WTC11 (cell line): ENCODE data around the gene PSEN2. TPM values are rescaled to one million over a fixed set of nuclear protein-coding genes. Genes with fewer than 3 reads are reported as not detected.

Experiments used
- ATAC-seq: fragments of 200-7000 bp; cut with Tn5 transposase; 2 replicates; pipeline ENCODE4 v1.10.0; 2021; ENCODE audit warnings: mild to moderate bottlenecking, moderate library complexity
- CTCF ChIA-PET: fragments of 300-600 bp; sonication (Branson Sonifier 250); formaldehyde crosslinking; loops from one replicate; lab custom pipeline; 2021; ENCODE audit warnings: antibody characterized with exemption; lab: Charles Lee
- POLR2A ChIA-PET: fragments of 350-600 bp; sonication (Branson Sonifier 250); formaldehyde crosslinking; loops from one replicate; lab custom pipeline; 2021; ENCODE audit warnings: antibody characterized with exemption; lab: Charles Lee
- DNase-seq: peaks from one replicate; pipeline ENCODE4 v3.0.0; 2021; ENCODE audit warnings: low spot score
- H3K27ac Mint-ChIP-seq: 2 replicates; pipeline ENCODE4 v1.8.0; 2021; ENCODE audit warnings: mixed read lengths
- H3K27me3 Mint-ChIP-seq: 2 replicates; pipeline ENCODE4 v1.8.0; 2021; ENCODE audit warnings: low read depth, mild to moderate bottlenecking, moderate library complexity, mixed read lengths
- H3K36me3 Mint-ChIP-seq: 2 replicates; pipeline ENCODE4 v1.8.0; 2021; ENCODE audit warnings: mixed read lengths
- H3K4me1 Mint-ChIP-seq: 2 replicates; pipeline ENCODE4 v1.8.0; 2022; ENCODE audit warnings: mixed read lengths
- H3K4me3 Mint-ChIP-seq: 2 replicates; pipeline ENCODE4 v1.8.0; 2021; ENCODE audit warnings: mild to moderate bottlenecking, moderate library complexity, mixed read lengths
- H3K9me3 Mint-ChIP-seq: 2 replicates; pipeline ENCODE4 v1.8.0; 2021; ENCODE audit warnings: mixed read lengths
- AFF4 ChIP-seq: sonication (generic); formaldehyde crosslinking; IDR thresholded peaks from 2 replicates; pipeline ENCODE4 v1.8.1; 2023; ENCODE audit warnings: mild to moderate bottlenecking, missing genetic modification reagents, borderline replicate concordance
- ATF2 ChIP-seq: sonication (generic); formaldehyde crosslinking; IDR thresholded peaks from 2 replicates; pipeline ENCODE4 v1.8.1; 2022; ENCODE audit warnings: low read depth, missing genetic modification reagents, borderline replicate concordance
- E2F4 ChIP-seq: sonication (generic); formaldehyde crosslinking; IDR thresholded peaks from 2 replicates; pipeline ENCODE4 v1.8.1; 2022; ENCODE audit warnings: low read depth, mild to moderate bottlenecking, moderate library complexity, missing genetic modification reagents, borderline replicate concordance
- IRF1 ChIP-seq: sonication (generic); formaldehyde crosslinking; IDR thresholded peaks from 2 replicates; pipeline ENCODE4 v1.8.0; 2023; ENCODE audit warnings: missing genetic modification reagents
- JUN ChIP-seq: sonication (generic); formaldehyde crosslinking; IDR thresholded peaks from 2 replicates; pipeline ENCODE4 v1.8.0; 2023; ENCODE audit warnings: mild to moderate bottlenecking, missing genetic modification reagents
- MAX ChIP-seq: sonication (generic); formaldehyde crosslinking; IDR thresholded peaks from 2 replicates; pipeline ENCODE4 v1.8.0; 2022; ENCODE audit warnings: mild to moderate bottlenecking, missing genetic modification reagents
- NR2C2 ChIP-seq: sonication (generic); formaldehyde crosslinking; IDR thresholded peaks from 2 replicates; pipeline ENCODE4 v1.8.0; 2022; ENCODE audit warnings: mild to moderate bottlenecking, missing genetic modification reagents
- OVOL2 ChIP-seq: fragments of 250-450 bp; sonication (Bioruptor Pico); IDR thresholded peaks from 2 replicates; pipeline ENCODE4 v1.9.0; 2021; ENCODE audit warnings: mild to moderate bottlenecking, borderline replicate concordance
- TCF7 ChIP-seq: sonication (generic); formaldehyde crosslinking; IDR thresholded peaks from 2 replicates; pipeline ENCODE4 v1.8.0; 2022; ENCODE audit warnings: mild to moderate bottlenecking, low read depth, missing genetic modification reagents, moderate library complexity
- TEAD4 ChIP-seq: sonication (generic); formaldehyde crosslinking; IDR thresholded peaks from 2 replicates; pipeline ENCODE4 v1.8.0; 2022; ENCODE audit warnings: mild to moderate bottlenecking, missing genetic modification reagents
- ZNF317 ChIP-seq: sonication (generic); formaldehyde crosslinking; IDR thresholded peaks from 2 replicates; pipeline ENCODE4 v1.8.1; 2023; ENCODE audit warnings: low read depth, mild to moderate bottlenecking, moderate library complexity, missing genetic modification reagents, borderline replicate concordance
- total RNA-seq: library from RNA; stranded (reverse); gene quantifications from 3 replicates; pipeline ENCODE4 v1.2.3, GENCODE V29; 2021

PSEN2 gene
- total RNA-seq, 1 experiment from 2014 or later, result 18.4 TPM

GRCh38 chr1:226872437-226872836 is 2.0 kb downstream of the PSEN2 start:
- ChIA-PET CTCF (no interaction called here), POLR2A (no interaction called here)
- Mint-ChIP-seq H3K4me1 (peaks cover 48% of the 10 kb centered on the region), H3K36me3 (peaks cover 6% of the 10 kb centered on the region), H3K27me3 (peaks cover 19% of the 10 kb centered on the region), H3K4me3 (no peak overlapping the region; the same call in 1 of the 2 replicates), H3K9me3 (no peaks in the 10 kb centered on the region), H3K27ac (no peak overlapping the region; the same call in 1 of the 2 replicates)
- TF ChIP-seq MAX (CRISPR knock-in tag) (no peak), IRF1 (CRISPR knock-in tag) (no peak), E2F4 (CRISPR knock-in tag) (no peak), OVOL2 (CRISPR knock-in tag) (no peak)
- DNase-seq, result no peak
- ATAC-seq, result no peak

GRCh38 chr1:226873771-226874578 is 3.6 kb downstream of the PSEN2 start:
- no peak for ATAC-seq

More at GRCh38 chr1:226873771-226874578, 3.6 kb downstream of the PSEN2 start:
- Mint-ChIP-seq H3K9me3 (no peaks in the 10 kb centered on the region), H3K27ac (peak overlapping the region; percentile 12; the same call in 1 of the 2 replicates), H3K4me3 (no peak overlapping the region), H3K27me3 (peaks cover 19% of the 10 kb centered on the region), H3K4me1 (peaks cover 43% of the 10 kb centered on the region), H3K36me3 (peaks cover 12% of the 10 kb centered on the region)
- ChIA-PET CTCF (interaction anchor here (0.6 kb wide), 1 partner anchor 248 kb away, joined by 5 read pairs; no protein-coding TSS in a partner anchor), POLR2A (no interaction called here)
- DNase-seq, result no peak
- TF ChIP-seq TEAD4 (CRISPR knock-in tag) (no peak), AFF4 (no peak), ATF2 (CRISPR knock-in tag) (no peak), NR2C2 (CRISPR knock-in tag) (no peak), JUN (CRISPR knock-in tag) (no peak), TCF7 (CRISPR knock-in tag) (no peak), ZNF317 (CRISPR knock-in tag) (no peak)
